Thyroid gland (tissue), 4 donors: ENCODE data around the gene ELAVL1. TPM values are rescaled to one million over a fixed set of nuclear protein-coding genes. Genes with fewer than 3 reads are reported as not detected.
A peak's percentile ranks its signal among the peaks of the same experiment; 100 is the strongest.

Experiments
- DNase-seq, 2 donors: peaks; one replicate each; pipeline ENCODE4 v3.0.0-alpha.2; 2019
- H3K27ac ChIP-seq, 3 donors: fragments of 200-600 bp; sonication (generic); 1 replicate in 2 of 3; 2 replicates in 1 of 3; pipeline ENCODE4 v1.5.1; 2016 to 2019; ENCODE audit warnings: mild to moderate bottlenecking in 1 of 3, moderate library complexity in 1 of 3
- H3K27me3 ChIP-seq: fragments of 200-600 bp; sonication (generic); one replicate; pipeline ENCODE4 v1.5.1; 2019
- H3K36me3 ChIP-seq, 2 donors: fragments of 200-600 bp; sonication (generic); one replicate each; pipeline ENCODE4 v1.5.1; 2016 to 2019
- H3K4me1 ChIP-seq, 2 donors: fragments of 200-600 bp; sonication (generic); one replicate each; pipeline ENCODE4 v1.5.1; 2017 to 2019
- H3K4me3 ChIP-seq, 3 donors: fragments of 200-600 bp; sonication (generic); replicated peaks in 1 of 3; 1 replicate in 2 of 3; 2 replicates in 1 of 3; pipeline ENCODE4 v1.5.1; 2016; ENCODE audit warnings: mild to moderate bottlenecking in 1 of 3
- H3K9me3 ChIP-seq: fragments of 200-600 bp; sonication (generic); one replicate; pipeline ENCODE4 v1.5.1; 2017
- CTCF ChIP-seq, 6 experiments: fragments of 200-600 bp in 3 of 6; fragments of 450-650 bp in 3 of 6; sonication (generic) in 3 of 6; IDR thresholded peaks; one replicate each; pipeline ENCODE4 v1.5.1; 2016 to 2019; ENCODE audit warnings: antibody characterized with exemption in 6 of 6, mild to moderate bottlenecking in 2 of 6, inconsistent platforms in 1 of 6, moderate library complexity in 1 of 6
- POLR2A ChIP-seq, 2 donors: fragments of 450-650 bp; IDR thresholded peaks; one replicate each; pipeline ENCODE4 v1.6.1; 2017; ENCODE audit warnings: antibody characterized with exemption in 2 of 2, mild to moderate bottlenecking in 2 of 2, moderate library complexity in 1 of 2
- WGBS, 2 donors: methylation state at CpG; one replicate each; pipeline ENCODE4 v1.1.5; 2017; 5-methylcytosine and 5-hydroxymethylcytosine counted together
- intact Hi-C: fragments of 100-400 bp; cut with DNase I; formaldehyde crosslinking; loops from one replicate; pipeline ENCODE4 v1.15.1; 2023
- total RNA-seq, 4 donors: library from RNA; depleted of rRNA; stranded (reverse); fragments of >200 nt; gene quantifications; one replicate each; pipeline ENCODE4 v1.2.3, GENCODE V29; 2016

Gene ELAVL1
- total RNA-seq, 4 donors from 2014 or later: 24.2 to 46.7 (median 42.4) TPM

- WGBS, 2 donors: 76 to 82% methylated on average over 11 of the region's 11 CpGs
- TF ChIP-seq CTCF (IDR thresholded peaks at IDR 0.05): no peak
- no peak for TF ChIP-seq POLR2A (IDR thresholded peaks at IDR 0.05)
- Histone ChIP-seq H3K4me3 (no peak overlapping the region), H3K9me3 (no peaks in the 10 kb centered on the region), H3K36me3 (peaks cover 20 to 22% of the 10 kb centered on the region in 2 donors), H3K4me1 (peaks cover 15 to 38% of the 10 kb centered on the region in 2 donors), H3K27me3 (no peaks in the 10 kb centered on the region), H3K27ac (peak overlapping the region in 1 of 3 donors; percentile 13)
- DNase-seq: peak in 1 of 2 donors; percentile 27
- intact Hi-C loops: no loop called here
Observed at GRCh38 chr19:7993560-7993959, 11.9 kb downstream of the ELAVL1 start.

GRCh38 chr19:7992575-7992974, 12.9 kb downstream of the ELAVL1 start:
- TF ChIP-seq CTCF (IDR thresholded peaks at IDR 0.05) (no peak), POLR2A (IDR thresholded peaks at IDR 0.05) (no peak)
- Histone ChIP-seq H3K27me3 (no peaks in the 10 kb centered on the region), H3K27ac (no peak overlapping the region), H3K4me3 (no peak overlapping the region), H3K9me3 (no peaks in the 10 kb centered on the region), H3K4me1 (peaks cover 14 to 38% of the 10 kb centered on the region in 2 donors), H3K36me3 (peaks cover 22 to 30% of the 10 kb centered on the region in 2 donors)
- intact Hi-C loops: no loop called here
- no peak for DNase-seq
- whole genome bisulfite sequencing, 2 donors: 92% methylated on average over 10 of the region's 10 CpGs

- Histone ChIP-seq H3K36me3 (peaks cover 22 to 32% of the 10 kb centered on the region in 2 donors), H3K9me3 (no peaks in the 10 kb centered on the region), H3K4me1 (peaks cover 14 to 47% of the 10 kb centered on the region in 2 donors), H3K27ac (peak overlapping the region; percentile 33 to 56 (median 47)), H3K27me3 (no peaks in the 10 kb centered on the region), H3K4me3 (no peak overlapping the region)
- TF ChIP-seq CTCF (IDR thresholded peaks at IDR 0.05) (no peak), POLR2A (IDR thresholded peaks at IDR 0.05) (no peak)
- DNase-seq: peak; percentile 48 to 68
- intact Hi-C loops: no loop called here
- WGBS, 2 donors: 67 to 82% methylated on average over 12 of the region's 12 CpGs
Observed at GRCh38 chr19:7989071-7989575, 16.3 kb downstream of the ELAVL1 start.

- Histone ChIP-seq H3K27me3 (no peaks in the 10 kb centered on the region), H3K4me1 (peaks cover 14 to 39% of the 10 kb centered on the region in 2 donors), H3K36me3 (peaks cover 25 to 32% of the 10 kb centered on the region in 2 donors), H3K9me3 (no peaks in the 10 kb centered on the region), H3K27ac (peak overlapping the region; percentile 33 to 56 (median 47)), H3K4me3 (no peak overlapping the region)
- WGBS, 2 donors: 80 to 81% methylated on average over 5 of the region's 5 CpGs
- DNase-seq: no peak
- intact Hi-C loops: no loop called here
- TF ChIP-seq CTCF (IDR thresholded peaks at IDR 0.05): no peak
- no peak for TF ChIP-seq POLR2A (IDR thresholded peaks at IDR 0.05)
Observed at GRCh38 chr19:7988307-7988706, 17.1 kb downstream of the ELAVL1 start.

- WGBS, 2 donors: 76 to 88% methylated on average over 13 to 16 of the region's 17 CpGs
- intact Hi-C loops: no loop called here
- no peak for TF ChIP-seq POLR2A (IDR thresholded peaks at IDR 0.05)
- no peak for TF ChIP-seq CTCF (IDR thresholded peaks at IDR 0.05)
- peaks cover 25 to 32% of the 10 kb centered on the region in 2 donors for H3K36me3 ChIP-seq
- no peak for DNase-seq
- H3K9me3 ChIP-seq: no peaks in the 10 kb centered on the region
- peak overlapping the region in 1 of 3 donors; percentile 27 for H3K27ac ChIP-seq
- no peaks in the 10 kb centered on the region for H3K27me3 ChIP-seq
- peaks cover 14 to 38% of the 10 kb centered on the region in 2 donors for H3K4me1 ChIP-seq
- H3K4me3 ChIP-seq: no peak overlapping the region
Observed at GRCh38 chr19:7987114-7987768, 18.2 kb downstream of the ELAVL1 start.
